Astrocyte (in vitro differentiated cells and primary cell): ENCODE measurements around the gene CRB3.

Experiments
- EZH2 ChIP-seq: IDR thresholded peaks from 2 replicates; pipeline ENCODE4 v1.6.1; 2012; ENCODE audit warnings: mild to moderate bottlenecking, low read length, inconsistent platforms; ENCODE audit not compliant: insufficient read depth
- TF ChIP-seq, protein P1 (sequence below): IDR thresholded peaks from 2 replicates; pipeline ENCODE4 v1.5.1; 2011; ENCODE audit warnings: low read depth, mild to moderate bottlenecking, inconsistent platforms, low read length, moderate library complexity; ENCODE audit not compliant: insufficient read depth

DNA sequence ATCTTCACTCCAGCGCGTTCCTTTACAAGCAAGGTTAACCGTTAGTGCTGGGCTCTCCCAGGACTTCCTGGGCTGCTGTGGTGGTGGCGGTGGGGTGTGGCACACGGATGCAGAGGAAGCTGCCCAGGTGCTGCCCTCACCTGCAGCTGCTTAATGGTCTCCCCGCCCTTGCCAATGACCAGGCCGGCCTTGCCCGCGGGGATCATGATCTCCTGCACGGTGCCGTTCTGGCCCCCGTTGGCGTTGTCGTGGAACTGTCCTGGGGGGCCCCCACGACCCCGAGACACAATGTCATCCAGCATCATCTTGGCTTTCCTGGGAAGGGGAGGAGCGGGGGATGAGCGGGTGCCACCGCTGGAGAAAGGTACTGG, 45.5 kb upstream of the CRB3 start:
- TF ChIP-seq, protein P1, sequence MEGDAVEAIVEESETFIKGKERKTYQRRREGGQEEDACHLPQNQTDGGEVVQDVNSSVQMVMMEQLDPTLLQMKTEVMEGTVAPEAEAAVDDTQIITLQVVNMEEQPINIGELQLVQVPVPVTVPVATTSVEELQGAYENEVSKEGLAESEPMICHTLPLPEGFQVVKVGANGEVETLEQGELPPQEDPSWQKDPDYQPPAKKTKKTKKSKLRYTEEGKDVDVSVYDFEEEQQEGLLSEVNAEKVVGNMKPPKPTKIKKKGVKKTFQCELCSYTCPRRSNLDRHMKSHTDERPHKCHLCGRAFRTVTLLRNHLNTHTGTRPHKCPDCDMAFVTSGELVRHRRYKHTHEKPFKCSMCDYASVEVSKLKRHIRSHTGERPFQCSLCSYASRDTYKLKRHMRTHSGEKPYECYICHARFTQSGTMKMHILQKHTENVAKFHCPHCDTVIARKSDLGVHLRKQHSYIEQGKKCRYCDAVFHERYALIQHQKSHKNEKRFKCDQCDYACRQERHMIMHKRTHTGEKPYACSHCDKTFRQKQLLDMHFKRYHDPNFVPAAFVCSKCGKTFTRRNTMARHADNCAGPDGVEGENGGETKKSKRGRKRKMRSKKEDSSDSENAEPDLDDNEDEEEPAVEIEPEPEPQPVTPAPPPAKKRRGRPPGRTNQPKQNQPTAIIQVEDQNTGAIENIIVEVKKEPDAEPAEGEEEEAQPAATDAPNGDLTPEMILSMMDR, result no peak
- TF ChIP-seq EZH2, result no peak
